Measurements from ENCODE around the gene BEAN1. TPM values are rescaled to one million over a fixed set of nuclear protein-coding genes. Genes with fewer than 3 reads are reported as not detected.

The BEAN1 gene
- total RNA-seq, 4 donors from 2014 or later = 0.23 to 1.8 (median 0.76) TPM; not detected in 1

- H3K27me3 ChIP-seq = peaks cover 10 to 80% (median 12%) of the 10 kb centered on the region in 4 donors
- no peaks in the 10 kb centered on the region for H3K36me3 ChIP-seq
- H3K4me3 ChIP-seq = peak overlapping the region in 3 of 4 donors; percentile 41 to 72 (median 59)
- DNase-seq = no peak
- intact Hi-C loops (cut with DNase I) = no loop called here
- TF ChIP-seq, protein P1, sequence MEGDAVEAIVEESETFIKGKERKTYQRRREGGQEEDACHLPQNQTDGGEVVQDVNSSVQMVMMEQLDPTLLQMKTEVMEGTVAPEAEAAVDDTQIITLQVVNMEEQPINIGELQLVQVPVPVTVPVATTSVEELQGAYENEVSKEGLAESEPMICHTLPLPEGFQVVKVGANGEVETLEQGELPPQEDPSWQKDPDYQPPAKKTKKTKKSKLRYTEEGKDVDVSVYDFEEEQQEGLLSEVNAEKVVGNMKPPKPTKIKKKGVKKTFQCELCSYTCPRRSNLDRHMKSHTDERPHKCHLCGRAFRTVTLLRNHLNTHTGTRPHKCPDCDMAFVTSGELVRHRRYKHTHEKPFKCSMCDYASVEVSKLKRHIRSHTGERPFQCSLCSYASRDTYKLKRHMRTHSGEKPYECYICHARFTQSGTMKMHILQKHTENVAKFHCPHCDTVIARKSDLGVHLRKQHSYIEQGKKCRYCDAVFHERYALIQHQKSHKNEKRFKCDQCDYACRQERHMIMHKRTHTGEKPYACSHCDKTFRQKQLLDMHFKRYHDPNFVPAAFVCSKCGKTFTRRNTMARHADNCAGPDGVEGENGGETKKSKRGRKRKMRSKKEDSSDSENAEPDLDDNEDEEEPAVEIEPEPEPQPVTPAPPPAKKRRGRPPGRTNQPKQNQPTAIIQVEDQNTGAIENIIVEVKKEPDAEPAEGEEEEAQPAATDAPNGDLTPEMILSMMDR (IDR thresholded peaks at IDR 0.05) = no peak
- TF ChIP-seq POLR2A (IDR thresholded peaks at IDR 0.05) = no peak
- WGBS, 2 donors = 8 to 17% methylated on average over 2 to 14 of the region's 40 CpGs
- no peaks in the 10 kb centered on the region for H3K9me3 ChIP-seq
- H3K4me1 ChIP-seq = peaks cover 10 to 28% (median 18%) of the 10 kb centered on the region in 3 donors
- H3K27ac ChIP-seq = no peak overlapping the region
Measured at GRCh38 chr16:66427871-66428681, 981 bp downstream of the BEAN1 start.

DNA sequence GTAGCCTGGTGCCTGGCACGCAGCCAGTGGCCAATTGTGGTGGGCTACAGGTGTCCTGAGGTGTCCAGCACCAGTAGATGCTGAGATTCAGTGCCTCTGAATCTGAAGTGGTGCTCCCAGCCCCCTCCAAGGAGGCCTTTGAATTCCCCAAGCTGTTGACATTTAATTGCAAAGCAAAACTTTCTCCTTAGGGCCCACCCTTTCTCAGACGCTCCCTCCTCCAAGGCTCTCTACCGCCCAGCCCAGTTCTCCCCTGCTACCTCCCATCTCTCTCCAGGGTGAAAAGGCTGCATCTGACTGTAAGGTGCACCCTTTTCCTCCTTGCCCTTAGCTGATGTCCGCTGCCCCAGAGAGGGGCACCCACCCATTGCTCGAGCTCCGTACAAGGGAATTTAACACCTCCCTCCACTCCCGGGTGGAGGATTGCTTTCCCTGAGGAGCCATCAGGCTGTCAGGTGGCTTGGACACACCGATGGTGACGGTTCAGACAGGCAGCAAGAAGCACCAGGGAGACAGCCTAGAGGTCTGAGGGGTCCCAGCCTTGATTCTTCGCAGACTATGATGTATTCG lies 1.7 kb downstream of the BEAN1 start:
- no peak for DNase-seq
- WGBS, 2 donors = 29 to 34% methylated on average over 3 to 7 of the region's 11 CpGs
- Histone ChIP-seq H3K36me3 (no peaks in the 10 kb centered on the region), H3K27me3 (peaks cover 10 to 81% (median 12%) of the 10 kb centered on the region in 4 donors), H3K27ac (no peak overlapping the region), H3K4me1 (peaks cover 10 to 28% (median 18%) of the 10 kb centered on the region in 3 donors), H3K4me3 (no peak overlapping the region), H3K9me3 (no peaks in the 10 kb centered on the region)
- TF ChIP-seq POLR2A (IDR thresholded peaks at IDR 0.05) = no peak
- TF ChIP-seq, protein P1 (IDR thresholded peaks at IDR 0.05) = no peak
- intact Hi-C loops (cut with DNase I) = no loop called here

GRCh38 chr16:66429290-66429962 lies 2.3 kb downstream of the BEAN1 start:
- 57 to 68% methylated on average over 4 to 9 of the region's 9 CpGs for WGBS, 2 donors
- no peaks in the 10 kb centered on the region for H3K36me3 ChIP-seq
- intact Hi-C loops (cut with DNase I) = no loop called here
- H3K4me3 ChIP-seq = no peak overlapping the region
- no peak for DNase-seq
- H3K27ac ChIP-seq = no peak overlapping the region
- peaks cover 10 to 74% (median 12%) of the 10 kb centered on the region in 4 donors for H3K27me3 ChIP-seq
- no peaks in the 10 kb centered on the region for H3K9me3 ChIP-seq
- peaks cover 10 to 28% (median 18%) of the 10 kb centered on the region in 3 donors for H3K4me1 ChIP-seq
- TF ChIP-seq, protein P1 (IDR thresholded peaks at IDR 0.05) = no peak
- no peak for TF ChIP-seq POLR2A (IDR thresholded peaks at IDR 0.05)

DNA sequence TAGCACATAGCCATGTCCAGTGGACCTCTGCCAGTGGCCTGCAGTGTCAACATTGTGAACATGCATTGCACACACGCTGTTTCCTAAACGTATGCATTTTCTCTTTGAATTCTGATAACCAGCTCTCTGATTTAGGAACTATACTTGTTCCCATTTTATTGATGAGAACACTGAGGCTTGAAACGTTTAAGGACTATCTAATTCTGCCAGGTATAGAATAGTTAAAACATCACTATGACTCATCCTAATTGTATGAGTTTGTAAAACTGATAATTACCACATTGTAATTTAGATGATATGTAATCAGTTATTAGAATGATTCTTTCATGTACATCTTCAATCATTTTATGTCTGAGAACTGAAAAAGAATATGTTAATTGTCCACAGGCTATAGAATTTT lies 3.1 kb downstream of the BEAN1 start:
- Histone ChIP-seq H3K27ac (no peak overlapping the region), H3K4me3 (no peak overlapping the region), H3K27me3 (peaks cover 10 to 71% (median 12%) of the 10 kb centered on the region in 4 donors), H3K9me3 (no peaks in the 10 kb centered on the region), H3K4me1 (peaks cover 10 to 28% (median 18%) of the 10 kb centered on the region in 3 donors), H3K36me3 (no peaks in the 10 kb centered on the region)
- TF ChIP-seq, protein P1 (IDR thresholded peaks at IDR 0.05) = no peak
- no peak for TF ChIP-seq POLR2A (IDR thresholded peaks at IDR 0.05)
- intact Hi-C loops (cut with DNase I) = no loop called here
- no peak for DNase-seq
- 62 to 65% methylated on average over 3 of the region's 3 CpGs for WGBS, 2 donors

Measured in esophagus squamous epithelium (tissue), 5 donors.